GM23248 (cell line): ENCODE results near the gene SLX4IP. TPM values are rescaled to one million over a fixed set of nuclear protein-coding genes. Genes with fewer than 3 reads are reported as not detected.

Experiments
- DNase-seq: peaks from one replicate; pipeline ENCODE4 v3.0.0-alpha.2; 2015
- H2AFZ ChIP-seq: fragments of 200-600 bp; sonication (generic); 2 replicates; pipeline ENCODE4 v1.6.1; 2016; ENCODE audit warnings: antibody characterized with exemption
- H3F3A ChIP-seq: fragments of 200-600 bp; sonication (generic); 2 replicates; pipeline ENCODE4 v1.6.1; 2016; ENCODE audit warnings: mild to moderate bottlenecking, antibody characterized with exemption, mixed run types; ENCODE audit not compliant: insufficient read depth
- H3K27ac ChIP-seq: fragments of 200-600 bp; sonication (generic); 2 replicates; pipeline ENCODE4 v1.5.1; 2016; ENCODE audit warnings: mild to moderate bottlenecking
- H3K27me3 ChIP-seq: fragments of 200-600 bp; sonication (generic); replicated peaks from 2 replicates; pipeline ENCODE4 v1.6.1; 2016; ENCODE audit warnings: mild to moderate bottlenecking; ENCODE audit not compliant: insufficient read depth
- H3K36me3 ChIP-seq: fragments of 200-600 bp; sonication (generic); 2 replicates; pipeline ENCODE4 v1.6.1; 2016; ENCODE audit warnings: low read depth, mild to moderate bottlenecking
- H3K4me1 ChIP-seq: fragments of 200-600 bp; sonication (generic); 2 replicates; pipeline ENCODE4 v1.6.1; 2016; ENCODE audit warnings: mild to moderate bottlenecking; ENCODE audit not compliant: insufficient read depth
- H3K4me2 ChIP-seq: fragments of 200-600 bp; sonication (generic); one replicate; pipeline ENCODE4 v1.6.1; 2016; ENCODE audit warnings: mild to moderate bottlenecking; ENCODE audit not compliant: unreplicated experiment
- H3K4me3 ChIP-seq: fragments of 200-600 bp; sonication (generic); 2 replicates; pipeline ENCODE4 v1.5.1; 2016; ENCODE audit warnings: mild to moderate bottlenecking
- H3K79me2 ChIP-seq: fragments of 200-600 bp; sonication (generic); 2 replicates; pipeline ENCODE4 v1.6.1; 2016; ENCODE audit warnings: mild to moderate bottlenecking; ENCODE audit not compliant: insufficient read depth
- H3K9ac ChIP-seq: fragments of 200-600 bp; sonication (generic); 2 replicates; pipeline ENCODE4 v1.6.1; 2016; ENCODE audit warnings: mild to moderate bottlenecking
- H3K9me2 ChIP-seq: fragments of 200-600 bp; sonication (generic); 2 replicates; pipeline ENCODE4 v1.6.1; 2016; ENCODE audit warnings: mixed run types, mild to moderate bottlenecking, moderate library complexity; ENCODE audit not compliant: insufficient read depth
- H3K9me3 ChIP-seq: fragments of 200-600 bp; sonication (generic); one replicate; pipeline ENCODE4 v1.6.1; 2017; ENCODE audit warnings: low read depth
- H4K20me1 ChIP-seq: fragments of 200-600 bp; sonication (generic); 2 replicates; pipeline ENCODE4 v1.6.0; 2016; ENCODE audit not compliant: insufficient read depth
- EZH2 ChIP-seq: fragments of 200-600 bp; sonication (generic); IDR thresholded peaks from 2 replicates; pipeline ENCODE4 v1.6.1; 2018; ENCODE audit warnings: antibody characterized with exemption, mild to moderate bottlenecking; ENCODE audit not compliant: insufficient read depth, poor library complexity, severe bottlenecking
- EZH2phosphoT487 ChIP-seq: fragments of 200-600 bp; sonication (generic); IDR thresholded peaks from 2 replicates; pipeline ENCODE4 v1.6.1; 2018; ENCODE audit warnings: antibody characterized with exemption, moderate library complexity, mild to moderate bottlenecking, low read depth; ENCODE audit not compliant: insufficient read depth
- WGBS, 2 experiments: methylation state at CpG; one replicate each; pipeline ENCODE4 v1.1.6; 2015 to 2017; ENCODE audit warnings: low lambda C conversion rate in 2 of 2, low coverage in 1 of 2; ENCODE audit errors: missing lambda C conversion rate in 2 of 2; 5-methylcytosine and 5-hydroxymethylcytosine counted together
- in situ Hi-C: fragments of 300-500 bp; cut with MboI; formaldehyde crosslinking; loops from 2 replicates; pipeline ENCODE4 v1.15.0; 2020
- polyA plus RNA-seq: library from polyadenylated mRNA; unstranded; fragments of >200 nt; fragmentation: Nextera tagmentation; extraction: Ambion mirVana; gene quantifications from 2 replicates; pipeline ENCODE4 v1.2.1, GENCODE V29; 2016
- total RNA-seq: library from RNA; depleted of rRNA; stranded (reverse); fragments of >200 nt; shearing (Covaris generic); gene quantifications from 2 replicates; pipeline ENCODE4 v1.2.3, GENCODE V29; 2014

SLX4IP gene
- total and polyA plus RNA-seq, 2 experiments from 2014 or later = 3.7 to 3.9 TPM

DNA sequence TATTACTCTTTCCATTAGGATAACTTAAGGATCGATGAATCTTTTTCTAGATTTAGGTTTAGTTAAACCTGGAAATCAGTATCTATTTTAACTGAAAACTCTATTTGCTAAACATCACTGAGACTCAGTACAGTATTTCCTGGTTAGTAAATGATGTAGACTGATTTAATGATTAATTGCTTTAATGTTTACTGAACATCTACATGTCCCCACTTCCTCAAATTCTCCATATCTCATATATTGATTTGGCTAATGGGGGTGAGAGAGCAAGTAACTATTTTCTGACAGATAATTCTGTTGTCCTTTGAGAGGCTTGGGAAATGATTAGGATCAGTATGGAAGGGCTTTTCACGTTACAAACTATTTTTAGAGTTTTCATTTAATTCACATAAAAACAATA, 11.4 kb upstream of the SLX4IP start:
- H3K4me2 ChIP-seq = no peak overlapping the region
- no peaks in the 10 kb centered on the region for H4K20me1 ChIP-seq
- H3K36me3 ChIP-seq = no peaks in the 10 kb centered on the region
- H3K4me1 ChIP-seq = no peaks in the 10 kb centered on the region
- 97 to 98% methylated on average over 2 of the region's 2 CpGs for WGBS, 2 experiments
- no peak for DNase-seq
- H3F3A ChIP-seq = no peaks in the 10 kb centered on the region
- in situ Hi-C loops = no loop called here
- no peak overlapping the region for H3K27ac ChIP-seq
- TF ChIP-seq EZH2 (no peak), EZH2phosphoT487 (no peak)
- no peaks in the 10 kb centered on the region for H3K9me3 ChIP-seq
- H2AFZ ChIP-seq = no peak overlapping the region
- peaks cover 79% of the 10 kb centered on the region for H3K79me2 ChIP-seq
- no peak overlapping the region for H3K4me3 ChIP-seq
- H3K27me3 ChIP-seq = no peaks in the 10 kb centered on the region
- no peak overlapping the region for H3K9ac ChIP-seq
- no peaks in the 10 kb centered on the region for H3K9me2 ChIP-seq

- Histone ChIP-seq H3K79me2 (peaks cover 90% of the 10 kb centered on the region), H3K9me3 (no peaks in the 10 kb centered on the region), H3F3A (no peaks in the 10 kb centered on the region), H3K27ac (no peak overlapping the region), H3K9me2 (no peaks in the 10 kb centered on the region), H3K4me1 (peaks cover 6% of the 10 kb centered on the region), H3K9ac (no peak overlapping the region), H3K4me2 (no peak overlapping the region), H3K27me3 (no peaks in the 10 kb centered on the region), H4K20me1 (no peaks in the 10 kb centered on the region), H2AFZ (no peak overlapping the region), H3K36me3 (no peaks in the 10 kb centered on the region), H3K4me3 (no peak overlapping the region)
- in situ Hi-C loops = loop anchor here (25.0 kb wide), 1 partner anchor 1015 kb away; no protein-coding TSS in a partner anchor
- no peak for TF ChIP-seq EZH2
- DNase-seq = peak; percentile 86
- 24 to 25% methylated on average over 3 of the region's 3 CpGs for WGBS, 2 experiments
Observed at GRCh38 chr20:10427060-10427692, 7.9 kb upstream of the SLX4IP start.

DNA sequence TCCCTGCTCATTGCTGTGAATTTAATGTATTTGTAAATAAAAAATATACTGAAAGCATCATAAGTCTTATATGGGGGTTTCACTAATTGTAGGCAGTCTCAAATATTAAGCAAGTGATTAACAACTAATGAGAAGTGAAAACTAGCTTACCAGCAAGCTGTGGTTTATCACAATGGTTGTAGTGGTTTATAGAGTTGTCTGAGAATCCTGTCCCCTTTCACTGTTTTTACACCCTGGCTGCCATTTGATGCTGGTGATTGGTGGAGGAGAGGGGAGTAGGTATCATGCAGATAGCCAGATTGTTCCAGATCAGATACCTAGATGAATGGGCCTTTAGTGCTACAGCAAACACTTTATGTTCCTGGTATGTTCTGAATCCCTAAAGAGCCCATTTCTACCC, 7.1 kb upstream of the SLX4IP start:
- Histone ChIP-seq H3K9me3 (no peaks in the 10 kb centered on the region), H3K4me3 (no peak overlapping the region), H3K79me2 (peaks cover 93% of the 10 kb centered on the region), H3K36me3 (no peaks in the 10 kb centered on the region), H3K4me2 (no peak overlapping the region), H4K20me1 (no peaks in the 10 kb centered on the region), H3K9me2 (no peaks in the 10 kb centered on the region), H3F3A (no peaks in the 10 kb centered on the region), H2AFZ (no peak overlapping the region), H3K27ac (no peak overlapping the region), H3K4me1 (peaks cover 6% of the 10 kb centered on the region), H3K9ac (no peak overlapping the region), H3K27me3 (no peaks in the 10 kb centered on the region)
- TF ChIP-seq EZH2 = no peak
- TF ChIP-seq EZH2phosphoT487 = no peak
- in situ Hi-C loops = loop anchor here (25.0 kb wide), 1 partner anchor 1016 kb away; no protein-coding TSS in a partner anchor
- no peak for DNase-seq

DNA sequence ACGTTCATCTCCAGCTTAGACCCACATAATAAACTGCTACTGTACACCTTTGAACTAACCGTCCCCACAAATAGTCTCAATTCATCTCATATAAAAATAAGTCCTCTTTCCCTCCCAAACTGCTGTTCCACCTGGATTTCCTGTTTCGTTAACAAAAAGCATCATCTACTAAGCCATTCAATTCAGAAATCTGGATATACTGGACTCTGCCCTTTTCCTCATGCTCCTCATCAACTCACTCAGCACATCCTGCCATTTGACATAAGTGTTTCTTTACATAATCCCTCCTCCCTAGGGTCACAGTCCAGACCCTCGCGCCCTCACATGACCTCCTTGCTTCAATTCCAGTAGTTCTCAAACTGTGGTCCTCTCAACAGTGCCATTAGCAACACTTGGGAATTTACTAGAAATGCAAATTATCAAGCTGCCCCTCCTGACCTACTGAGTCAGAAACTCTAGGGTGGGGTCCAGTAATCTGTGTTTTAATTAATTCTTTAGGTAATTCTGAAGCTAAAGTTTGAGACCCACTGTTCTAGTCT, 5.6 kb upstream of the SLX4IP start:
- no peaks in the 10 kb centered on the region for H3K36me3 ChIP-seq
- H3K9me3 ChIP-seq = no peaks in the 10 kb centered on the region
- H3K27me3 ChIP-seq = no peaks in the 10 kb centered on the region
- no peak overlapping the region for H2AFZ ChIP-seq
- H3F3A ChIP-seq = no peaks in the 10 kb centered on the region
- H3K4me3 ChIP-seq = no peak overlapping the region
- DNase-seq = no peak
- no peak for TF ChIP-seq EZH2
- TF ChIP-seq EZH2phosphoT487 = no peak
- 96 to 98% methylated on average over 5 of the region's 5 CpGs for WGBS, 2 experiments
- H3K79me2 ChIP-seq = peaks cover 90% of the 10 kb centered on the region
- H3K4me2 ChIP-seq = no peak overlapping the region
- no peaks in the 10 kb centered on the region for H3K9me2 ChIP-seq
- H3K4me1 ChIP-seq = peaks cover 6% of the 10 kb centered on the region
- H3K9ac ChIP-seq = no peak overlapping the region
- no peak overlapping the region for H3K27ac ChIP-seq
- in situ Hi-C loops = loop anchor here (25.0 kb wide), 1 partner anchor 1017 kb away; no protein-coding TSS in a partner anchor
- no peaks in the 10 kb centered on the region for H4K20me1 ChIP-seq
